G401.6 (cell line): ENCODE results near the gene CSF1R.

Experiments
- FAIRE-seq: peaks from 2 replicates; lab custom pipeline; 2012; peaks lifted over from hg19 to GRCh38; lab: Jason Lieb, UNC

The CSF1R gene

GRCh38 chr5:150069672-150070627, 16.4 kb downstream of the CSF1R start:
- no peak for FAIRE-seq

- no peak for FAIRE-seq
Measured at GRCh38 chr5:150068961-150069645, 17.3 kb downstream of the CSF1R start.

GRCh38 chr5:150068472-150068871, 17.9 kb downstream of the CSF1R start:
- FAIRE-seq = no peak

- FAIRE-seq = no peak
Measured at GRCh38 chr5:150068071-150068470, 18.3 kb downstream of the CSF1R start.

GRCh38 chr5:150067405-150067960, 18.9 kb downstream of the CSF1R start:
- FAIRE-seq = no peak

GRCh38 chr5:150066901-150067396, 19.4 kb downstream of the CSF1R start:
- FAIRE-seq = no peak

- FAIRE-seq = no peak
Measured at GRCh38 chr5:150066436-150066835, 19.9 kb downstream of the CSF1R start.

GRCh38 chr5:150065886-150066285, 20.5 kb downstream of the CSF1R start:
- no peak for FAIRE-seq

- no peak for FAIRE-seq
Measured at GRCh38 chr5:150065346-150065745, 21.0 kb downstream of the CSF1R start.

- FAIRE-seq = no peak
Measured at GRCh38 chr5:150064681-150065220, 21.6 kb downstream of the CSF1R start.

- FAIRE-seq = no peak
Measured at GRCh38 chr5:150063638-150064037, 22.7 kb downstream of the CSF1R start.

- FAIRE-seq = no peak
Measured at GRCh38 chr5:150062216-150062922, 24.0 kb downstream of the CSF1R start.

GRCh38 chr5:150061538-150061995, 24.8 kb downstream of the CSF1R start:
- no peak for FAIRE-seq

GRCh38 chr5:150060471-150060870, 25.9 kb downstream of the CSF1R start:
- FAIRE-seq = no peak

- FAIRE-seq = no peak
Measured at GRCh38 chr5:150059623-150060022, 26.7 kb downstream of the CSF1R start.

GRCh38 chr5:150058480-150059126, 27.8 kb downstream of the CSF1R start:
- no peak for FAIRE-seq

GRCh38 chr5:150057996-150058395, 28.4 kb downstream of the CSF1R start:
- FAIRE-seq = no peak

- no peak for FAIRE-seq
Measured at GRCh38 chr5:150057511-150057910, 28.8 kb downstream of the CSF1R start.

GRCh38 chr5:150057052-150057451, 29.3 kb downstream of the CSF1R start:
- FAIRE-seq = no peak

- FAIRE-seq = no peak
Measured at GRCh38 chr5:150056075-150056443, 30.3 kb downstream of the CSF1R start.

- FAIRE-seq = no peak
Measured at GRCh38 chr5:150055326-150056074, 30.9 kb downstream of the CSF1R start.
